Motor neuron (in vitro differentiated cells): Measurements from ENCODE around the gene PADI2. TPM values are rescaled to one million over a fixed set of nuclear protein-coding genes. Genes with fewer than 3 reads are reported as not detected.

Source experiments
- ATAC-seq, 8 experiments: fragments of 200-7000 bp; cut with Tn5 transposase; replicated peaks in 6 of 8; 2 replicates each; pipeline ENCODE4 v1.8.0; 2021; ENCODE audit warnings: mild to moderate bottlenecking in 8 of 8, moderate library complexity in 8 of 8
- H3K27ac ChIP-seq, 2 donors: fragments of 250-450 bp; sonication (Bioruptor Pico); 2 replicates each; pipeline ENCODE4 v1.9.0; 2021; ENCODE audit warnings: antibody characterized with exemption in 2 of 2, mild to moderate bottlenecking in 2 of 2, moderate library complexity in 1 of 2
- H3K4me1 ChIP-seq, 2 donors: fragments of 250-450 bp; sonication (Bioruptor Pico); replicated peaks in 1 of 2; 2 replicates each; pipeline ENCODE4 v1.6.1; 2021; ENCODE audit warnings: antibody characterized with exemption in 2 of 2, mild to moderate bottlenecking in 2 of 2, moderate library complexity in 1 of 2
- H3K4me3 ChIP-seq, 5 donors: fragments of 250-450 bp; sonication (Bioruptor Pico); 2 replicates each; pipeline ENCODE4 v1.9.0; 2021; ENCODE audit warnings: antibody characterized with exemption in 5 of 5, mild to moderate bottlenecking in 5 of 5, moderate library complexity in 4 of 5
- WGBS, 10 experiments: fragments of 450-650 bp; shearing (Covaris generic); methylation state at CpG; one replicate each; pipeline ENCODE4 v1.0.0; 2022; 5-methylcytosine and 5-hydroxymethylcytosine counted together
- in situ Hi-C, 9 experiments: fragments of 400-800 bp; cut with MboI; loops; one replicate each; pipeline ENCODE4 v1.15.0; 2021; ENCODE audit warnings: low sequenced_read_pairs in 9 of 9, low pct_unique_long_range_greater_than_20kb in 2 of 9; ENCODE audit not compliant: unreplicated experiment in 9 of 9
- total RNA-seq, 8 experiments: library from RNA; unstranded; fragments of 300-600 nt; gene quantifications; 2 replicates each; pipeline versions ENCODE4 v1.2.3 to v1.2.4, GENCODE V29; 2022

The PADI2 gene
- total RNA-seq, 8 experiments from 2014 or later: 0.92 to 5.3 (median 2.0) TPM

- Histone ChIP-seq H3K4me3 (peak overlapping the region; percentile 27 to 48 (median 34)), H3K4me1 (peaks cover 23 to 25% of the 10 kb centered on the region in 2 donors), H3K27ac (no peak overlapping the region)
- WGBS, 10 experiments: 0 to 18% methylated on average over 1 to 10 of the region's 14 CpGs; no CpG with 5 or more reads in 8 of the 10 experiments
- ATAC-seq: peak in 6 of 8 experiments; percentile 1 to 23 (median 2)
- in situ Hi-C loops: loop anchor here in 4 of 9 experiments (25.0 kb wide), 3 partner anchors 269 to 1469 kb away; no protein-coding TSS in a partner anchor
Observed at GRCh38 chr1:17118706-17119075, 560 bp downstream of the PADI2 start.

GRCh38 chr1:17118268-17118667 is 983 bp downstream of the PADI2 start:
- in situ Hi-C loops: loop anchor here in 4 of 9 experiments (25.0 kb wide), 3 partner anchors 269 to 1469 kb away; no protein-coding TSS in a partner anchor
- peak overlapping the region in 1 of 5 donors; percentile 34 for H3K4me3 ChIP-seq
- H3K4me1 ChIP-seq: peaks cover 23 to 25% of the 10 kb centered on the region in 2 donors
- 29 to 83% (median 59%) methylated on average over 1 to 6 of the region's 7 CpGs; no CpG with 5 or more reads in 3 of the 10 experiments for WGBS, 10 experiments
- H3K27ac ChIP-seq: no peak overlapping the region
- no peak for ATAC-seq

- in situ Hi-C loops: loop anchor here in 4 of 9 experiments (25.0 kb wide), 3 partner anchors 270 to 1470 kb away; no protein-coding TSS in a partner anchor
- Histone ChIP-seq H3K4me3 (no peak overlapping the region), H3K4me1 (peaks cover 23 to 25% of the 10 kb centered on the region in 2 donors), H3K27ac (no peak overlapping the region)
- 52 to 100% (median 79%) methylated on average over 1 to 8 of the region's 16 CpGs; no CpG with 5 or more reads in 2 of the 10 experiments for WGBS, 10 experiments
- ATAC-seq: no peak
Observed at GRCh38 chr1:17117451-17118265, 1.6 kb downstream of the PADI2 start.

GRCh38 chr1:17116643-17117042 is 2.6 kb downstream of the PADI2 start:
- Histone ChIP-seq H3K27ac (no peak overlapping the region), H3K4me1 (peaks cover 17 to 20% of the 10 kb centered on the region in 2 donors), H3K4me3 (no peak overlapping the region)
- no peak for ATAC-seq
- in situ Hi-C loops: loop anchor here in 4 of 9 experiments (25.0 kb wide), 3 partner anchors 271 to 1471 kb away; no protein-coding TSS in a partner anchor
- WGBS, 10 experiments: 0 to 40% (median 16%) methylated on average over 1 of the region's 1 CpG; no CpG with 5 or more reads in 4 of the 10 experiments

GRCh38 chr1:17113963-17114362 is 5.3 kb downstream of the PADI2 start:
- 17 to 57% (median 38%) methylated on average over 1 to 7 of the region's 7 CpGs; no CpG with 5 or more reads in 3 of the 10 experiments for WGBS, 10 experiments
- H3K4me1 ChIP-seq: peaks cover 4 to 13% of the 10 kb centered on the region in 2 donors
- no peak for ATAC-seq
- no peak overlapping the region for H3K27ac ChIP-seq
- in situ Hi-C loops: loop anchor here in 4 of 9 experiments (25.0 kb wide), 3 partner anchors 273 to 1473 kb away; no protein-coding TSS in a partner anchor
- H3K4me3 ChIP-seq: no peak overlapping the region

- ATAC-seq: no peak
- peaks cover 0 to 8% of the 10 kb centered on the region in 2 donors for H3K4me1 ChIP-seq
- no peak overlapping the region for H3K27ac ChIP-seq
- no peak overlapping the region for H3K4me3 ChIP-seq
- 0 to 83% (median 45%) methylated on average over 1 to 5 of the region's 7 CpGs; no CpG with 5 or more reads in 4 of the 10 experiments for WGBS, 10 experiments
- in situ Hi-C loops: loop anchor here in 4 of 9 experiments (25.0 kb wide), 3 partner anchors 275 to 1475 kb away; no protein-coding TSS in a partner anchor
Observed at GRCh38 chr1:17112496-17113236, 6.6 kb downstream of the PADI2 start.

GRCh38 chr1:17112076-17112475 is 7.2 kb downstream of the PADI2 start:
- Histone ChIP-seq H3K4me1 (peaks cover 0 to 8% of the 10 kb centered on the region in 2 donors), H3K4me3 (no peak overlapping the region), H3K27ac (no peak overlapping the region)
- no peak for ATAC-seq
- 20 to 86% (median 83%) methylated on average over 1 to 4 of the region's 6 CpGs; no CpG with 5 or more reads in 5 of the 10 experiments for WGBS, 10 experiments
- in situ Hi-C loops: loop anchor here in 4 of 9 experiments (25.0 kb wide), 3 partner anchors 275 to 1475 kb away; no protein-coding TSS in a partner anchor

GRCh38 chr1:17110555-17110926 is 8.7 kb downstream of the PADI2 start:
- Histone ChIP-seq H3K4me1 (peaks cover 0 to 8% of the 10 kb centered on the region in 2 donors), H3K4me3 (no peak overlapping the region), H3K27ac (no peak overlapping the region)
- ATAC-seq: no peak
- in situ Hi-C loops: loop anchor here in 4 of 9 experiments (25.0 kb wide), 3 partner anchors 277 to 1477 kb away; no protein-coding TSS in a partner anchor
- 34 to 100% (median 94%) methylated on average over 1 to 2 of the region's 2 CpGs; no CpG with 5 or more reads in 1 of the 10 experiments for WGBS, 10 experiments

GRCh38 chr1:17109892-17110554 is 9.2 kb downstream of the PADI2 start:
- peak; percentile 28 to 95 (median 84) for ATAC-seq
- 0 to 100% (median 40%) methylated on average over 1 to 5 of the region's 5 CpGs; no CpG with 5 or more reads in 1 of the 10 experiments for WGBS, 10 experiments

GRCh38 chr1:17108786-17109185 is 10.5 kb downstream of the PADI2 start:
- WGBS, 10 experiments: 100% methylated on average over 1 of the region's 1 CpG; no CpG with 5 or more reads in 8 of the 10 experiments
- no peak overlapping the region for H3K27ac ChIP-seq
- in situ Hi-C loops: loop anchor here in 4 of 9 experiments (25.0 kb wide), 3 partner anchors 279 to 1479 kb away; no protein-coding TSS in a partner anchor

More at GRCh38 chr1:17109892-17110554, 9.2 kb downstream of the PADI2 start:
- Histone ChIP-seq H3K4me3 (no peak overlapping the region), H3K27ac (no peak overlapping the region), H3K4me1 (peaks cover 0 to 8% of the 10 kb centered on the region in 2 donors)
- in situ Hi-C loops: loop anchor here in 4 of 9 experiments (25.0 kb wide), 3 partner anchors 277 to 1477 kb away; no protein-coding TSS in a partner anchor

GRCh38 chr1:17108360-17108759 is 10.9 kb downstream of the PADI2 start:
- no peak for ATAC-seq
- peaks cover 0 to 8% of the 10 kb centered on the region in 2 donors for H3K4me1 ChIP-seq
- H3K27ac ChIP-seq: no peak overlapping the region
- H3K4me3 ChIP-seq: no peak overlapping the region
- in situ Hi-C loops: loop anchor here in 4 of 9 experiments (25.0 kb wide), 3 partner anchors 279 to 1479 kb away; no protein-coding TSS in a partner anchor
- 76 to 90% (median 81%) methylated on average over 3 to 7 of the region's 8 CpGs; no CpG with 5 or more reads in 6 of the 10 experiments for WGBS, 10 experiments

More at GRCh38 chr1:17108786-17109185, 10.5 kb downstream of the PADI2 start:
- H3K4me1 ChIP-seq: peaks cover 0 to 8% of the 10 kb centered on the region in 2 donors
- no peak for ATAC-seq
- no peak overlapping the region for H3K4me3 ChIP-seq
